Lower leg skin (tissue), 3 donors: ENCODE measurements around the gene ARFGAP3.
"Not testable (repeated sequence)": the region's sequence is repeated elsewhere in the genome, so short reads cannot be mapped to it uniquely, and the experiment has no call there.

Source experiments
- CTCF ChIP-seq, 3 donors: fragments of 450-650 bp; IDR thresholded peaks; one replicate each; pipeline ENCODE4 v1.5.1; 2016; ENCODE audit warnings: antibody characterized with exemption in 3 of 3, mild to moderate bottlenecking in 3 of 3, moderate library complexity in 2 of 3
- POLR2A ChIP-seq, 2 donors: fragments of 450-650 bp; IDR thresholded peaks; one replicate each; pipeline ENCODE4 v1.6.1; 2016 to 2017; ENCODE audit warnings: antibody characterized with exemption in 2 of 2, mild to moderate bottlenecking in 1 of 2, moderate library complexity in 1 of 2

- not testable (repeated sequence) for TF ChIP-seq CTCF, POLR2A (IDR thresholded peaks at IDR 0.05)
Measured at GRCh38 chr22:42782306-42782705, 74.8 kb downstream of the ARFGAP3 start.
